Epithelial cell of esophagus (primary cell): ENCODE data around the gene TRIP10.
"Not testable (repeated sequence)": the region's sequence is repeated elsewhere in the genome, so short reads cannot be mapped to it uniquely, and the experiment has no call there.

Source experiments
- DNase-seq: peaks from one replicate; pipeline ENCODE4 v3.0.0; 2010; ENCODE audit warnings: low read depth
- H3K4me3 ChIP-seq: 2 replicates; pipeline ENCODE4 v1.5.1; 2011; ENCODE audit warnings: mild to moderate bottlenecking, low read length, control low read depth
- CTCF ChIP-seq: IDR thresholded peaks from 2 replicates; pipeline ENCODE4 v1.5.1; 2011; ENCODE audit warnings: low read depth, mild to moderate bottlenecking, low read length, control low read depth, inconsistent platforms; ENCODE audit not compliant: insufficient read depth; ENCODE audit errors: missing control alignments

The TRIP10 gene

GRCh38 chr19:6772028-6772865, 32.8 kb downstream of the TRIP10 start, which contains the start of gene VAV1:
Gene VAV1 (plus strand): TSS chr19:6772708. CDS start chr19:6772808, 100 bp downstream.
- no peak for TF ChIP-seq CTCF
- no peak within 1 kb of the TSS for H3K4me3 ChIP-seq
- DNase-seq, result no peak

GRCh38 chr19:6772866-6773322, 33.4 kb downstream of the TRIP10 start:
- no peak overlapping the region for H3K4me3 ChIP-seq
- no peak for DNase-seq
- TF ChIP-seq CTCF, result no peak

- no peak for TF ChIP-seq CTCF
- DNase-seq, result no peak
- no peak overlapping the region for H3K4me3 ChIP-seq
Measured at GRCh38 chr19:6773323-6773931, 33.9 kb downstream of the TRIP10 start.

- DNase-seq, result no peak
- H3K4me3 ChIP-seq, result no peak overlapping the region
- no peak for TF ChIP-seq CTCF
Measured at GRCh38 chr19:6774821-6775707, 35.6 kb downstream of the TRIP10 start.

GRCh38 chr19:6776045-6776444, 36.6 kb downstream of the TRIP10 start:
- H3K4me3 ChIP-seq, DNase-seq: not testable (repeated sequence)

- DNase-seq, result no peak
- no peak overlapping the region for H3K4me3 ChIP-seq
- no peak for TF ChIP-seq CTCF
Measured at GRCh38 chr19:6776999-6777398, 37.5 kb downstream of the TRIP10 start.

GRCh38 chr19:6777434-6777833, 38.0 kb downstream of the TRIP10 start:
- DNase-seq, result no peak
- TF ChIP-seq CTCF, result no peak

More at GRCh38 chr19:6777434-6777833, 38.0 kb downstream of the TRIP10 start:
- H3K4me3 ChIP-seq, result no peak overlapping the region
